ENCODE data around the gene VRK3.

GRCh38 chr19:49988007-49988406, 37.2 kb downstream of the VRK3 start:
- no peak for TF ChIP-seq EZH2 (IDR thresholded peaks at IDR 0.05; ENCODE audit: borderline replicate concordance, low read length)
- no peak for TF ChIP-seq CTCF (conservative IDR thresholded peaks at IDR 0.05 in 1 of 2, IDR thresholded peaks at IDR 0.05 in 1 of 2; ENCODE audit: extremely low read depth in 1 of 2, insufficient read depth in 1 of 2, low read depth in 1 of 2, low read length in 2 of 2)

All from mammary epithelial cell (primary cell).